ENCODE data around the gene LIMS1. TPM values are rescaled to one million over a fixed set of nuclear protein-coding genes. Genes with fewer than 3 reads are reported as not detected.

LIMS1 gene
- total and polyA plus RNA-seq, 5 donors = 21.4 to 65.6 (median 55.1) TPM

DNA sequence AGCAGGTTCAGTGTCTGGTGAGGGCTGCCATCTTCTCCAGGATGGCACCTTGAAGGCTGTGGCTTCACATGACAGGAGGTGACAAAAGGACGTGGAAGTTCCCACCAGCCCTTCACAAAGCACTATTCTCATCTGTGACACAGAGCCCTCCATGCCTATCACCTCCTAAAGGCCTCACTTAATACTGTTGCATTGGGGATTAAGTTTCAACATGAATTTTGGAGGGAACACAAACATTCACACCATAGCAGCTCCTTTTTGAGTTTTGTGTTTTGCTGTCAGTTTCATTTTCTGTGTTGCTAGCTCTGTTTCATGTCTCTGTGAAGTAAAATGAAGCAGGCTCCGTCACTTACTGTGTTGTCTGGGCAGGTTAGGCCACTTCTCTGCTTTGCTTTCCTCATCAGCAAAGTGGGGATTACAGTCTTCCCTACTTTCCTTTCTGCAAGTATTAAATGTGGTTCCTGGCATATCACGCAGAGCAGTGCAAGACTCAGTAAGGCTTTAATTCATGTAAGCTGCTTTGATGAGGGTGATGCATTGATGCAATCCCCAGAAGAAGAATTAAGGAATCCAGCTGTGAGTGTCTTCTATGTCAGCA, 31.6 kb downstream of the LIMS1 start:
- no peak for ATAC-seq
- no peaks in the 10 kb centered on the region for H3K9me3 ChIP-seq (ENCODE audit: control insufficient read depth, low read length)
- H3K4me3 ChIP-seq (ENCODE audit: low read length) = no peak overlapping the region
- peak overlapping the region; percentile 18 for H3K27ac ChIP-seq (ENCODE audit: low read length)
- no peaks in the 10 kb centered on the region for H3K27me3 ChIP-seq (ENCODE audit: control insufficient read depth, insufficient read depth)
- DNase-seq = no peak
- peaks cover 14% of the 10 kb centered on the region for H3K4me1 ChIP-seq (ENCODE audit: control insufficient read depth, insufficient read depth, low read length)
- WGBS = 78% methylated on average over 3 of the region's 3 CpGs
- intact Hi-C loops (cut with DNase I) = no loop called here

DNA sequence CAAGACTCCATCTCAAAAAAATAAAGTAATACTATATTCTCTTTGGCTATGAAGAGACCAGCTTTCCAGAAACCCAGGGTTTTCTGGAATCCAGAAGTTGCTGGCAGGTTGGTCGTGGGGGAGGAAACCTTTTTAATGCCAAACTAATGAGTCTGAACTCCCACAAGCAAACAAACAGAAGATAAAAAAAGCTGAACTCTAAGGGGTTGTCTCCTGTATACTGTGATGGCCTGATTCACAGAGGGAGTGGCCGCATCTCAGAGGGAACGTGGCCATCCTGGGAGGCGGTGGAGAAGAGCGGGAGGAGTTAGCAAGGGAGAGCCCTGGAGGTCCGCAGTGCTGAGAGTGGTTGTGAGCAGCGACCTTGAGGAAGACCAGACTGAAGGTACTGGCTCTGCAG, 36.1 kb downstream of the LIMS1 start:
- peak; percentile 40 to 45 for ATAC-seq
- intact Hi-C loops (cut with DNase I) = loop anchor here in 1 of 4 donors (10.0 kb wide), 1 partner anchor 216 kb away; no protein-coding TSS in a partner anchor
- 75% methylated on average over 7 of the region's 7 CpGs for WGBS
- no peak overlapping the region for H3K27ac ChIP-seq (ENCODE audit: low read length)
- peaks cover 11% of the 10 kb centered on the region for H3K4me1 ChIP-seq (ENCODE audit: control insufficient read depth, insufficient read depth, low read length)
- DNase-seq = no peak
- H3K9me3 ChIP-seq (ENCODE audit: control insufficient read depth, low read length) = no peaks in the 10 kb centered on the region
- H3K27me3 ChIP-seq (ENCODE audit: control insufficient read depth, insufficient read depth) = no peaks in the 10 kb centered on the region
- no peak overlapping the region for H3K4me3 ChIP-seq (ENCODE audit: low read length)

DNA sequence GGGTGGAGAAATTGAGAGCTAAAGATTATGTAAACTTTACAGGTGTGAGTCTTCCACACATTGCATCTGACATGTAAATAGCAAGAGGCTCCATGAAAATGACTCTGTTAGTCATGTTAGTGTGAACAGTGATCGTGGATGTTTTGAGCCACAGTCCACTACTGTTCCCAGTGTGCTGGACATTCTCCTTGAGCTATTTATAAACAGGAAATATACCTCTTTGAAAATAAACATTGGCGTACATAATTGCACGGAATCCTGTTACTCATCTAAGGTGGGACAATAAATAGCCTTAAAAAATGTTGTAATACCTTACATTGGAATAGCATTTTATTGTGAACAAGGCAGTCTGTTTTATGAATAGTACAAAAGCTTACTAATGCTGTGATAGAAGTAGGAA, 37.0 kb downstream of the LIMS1 start:
- Histone ChIP-seq H3K4me1 (ENCODE audit: control insufficient read depth, insufficient read depth, low read length) (peaks cover 6% of the 10 kb centered on the region), H3K27me3 (ENCODE audit: control insufficient read depth, insufficient read depth) (no peaks in the 10 kb centered on the region), H3K27ac (ENCODE audit: low read length) (no peak overlapping the region), H3K4me3 (ENCODE audit: low read length) (no peak overlapping the region), H3K9me3 (ENCODE audit: control insufficient read depth, low read length) (no peaks in the 10 kb centered on the region)
- intact Hi-C loops (cut with DNase I) = loop anchor here in 1 of 4 donors (10.0 kb wide), 1 partner anchor 216 kb away; no protein-coding TSS in a partner anchor
- 52% methylated on average over 3 of the region's 3 CpGs for WGBS
- ATAC-seq (no peak), DNase-seq (no peak)

DNA sequence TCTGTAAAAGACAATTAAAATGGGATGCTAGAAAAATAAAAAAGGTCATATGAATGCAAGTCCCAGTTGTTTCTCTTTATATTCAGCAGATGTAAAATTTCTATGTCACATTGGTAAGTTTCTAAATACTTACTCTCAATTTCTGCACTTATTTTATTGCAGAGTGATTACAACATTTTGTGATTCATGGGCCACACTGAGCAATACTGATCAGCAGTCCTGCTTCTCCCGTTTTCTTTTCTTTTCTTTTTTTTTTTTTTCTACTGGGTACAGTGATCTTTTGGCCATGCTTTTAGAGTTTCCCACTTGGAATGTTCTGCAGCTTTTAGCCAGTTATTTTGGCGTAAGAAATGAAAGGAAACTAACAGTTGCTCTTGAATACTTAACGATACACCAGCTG, 38.8 kb downstream of the LIMS1 start:
- H3K4me3 ChIP-seq (ENCODE audit: low read length) = no peak overlapping the region
- DNase-seq (no peak), ATAC-seq (peak; percentile 62 to 73)
- 41% methylated on average over 3 of the region's 3 CpGs for WGBS
- peaks cover 6% of the 10 kb centered on the region for H3K4me1 ChIP-seq (ENCODE audit: control insufficient read depth, insufficient read depth, low read length)
- H3K9me3 ChIP-seq (ENCODE audit: control insufficient read depth, low read length) = no peaks in the 10 kb centered on the region
- H3K27ac ChIP-seq (ENCODE audit: low read length) = no peak overlapping the region
- H3K27me3 ChIP-seq (ENCODE audit: control insufficient read depth, insufficient read depth) = no peaks in the 10 kb centered on the region
- intact Hi-C loops (cut with DNase I) = loop anchor here in 1 of 4 donors (10.0 kb wide), 1 partner anchor 218 kb away; no protein-coding TSS in a partner anchor

DNA sequence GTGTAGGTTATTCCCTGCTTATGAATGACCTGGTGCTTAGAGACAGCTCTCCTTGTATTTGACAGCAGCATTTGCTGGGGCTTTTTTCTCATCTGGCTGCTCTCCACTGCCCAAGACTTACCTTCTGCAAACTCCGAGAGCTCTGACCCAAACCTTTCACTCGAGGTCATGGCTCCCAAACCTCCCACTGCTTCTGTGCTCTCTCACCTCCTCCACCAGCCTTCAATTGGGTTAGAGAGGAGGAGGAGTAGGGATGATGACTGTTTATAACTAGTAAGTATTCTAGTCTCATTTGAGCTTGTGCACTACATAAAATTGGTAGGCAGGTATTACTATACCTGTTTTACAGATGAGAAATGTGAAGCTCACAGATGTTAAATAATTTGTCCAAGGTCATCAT, 40.1 kb downstream of the LIMS1 start:
- 64% methylated on average over 2 of the region's 2 CpGs for WGBS
- Histone ChIP-seq H3K4me1 (ENCODE audit: control insufficient read depth, insufficient read depth, low read length) (peaks cover 6% of the 10 kb centered on the region), H3K27ac (ENCODE audit: low read length) (no peak overlapping the region), H3K9me3 (ENCODE audit: control insufficient read depth, low read length) (no peaks in the 10 kb centered on the region), H3K27me3 (ENCODE audit: control insufficient read depth, insufficient read depth) (no peaks in the 10 kb centered on the region), H3K4me3 (ENCODE audit: low read length) (no peak overlapping the region)
- intact Hi-C loops (cut with DNase I) = loop anchor here in 1 of 4 donors (10.0 kb wide), 1 partner anchor 220 kb away; no protein-coding TSS in a partner anchor
- DNase-seq = no peak
- no peak for ATAC-seq

GRCh38 chr2:108575132-108575966, 41.1 kb downstream of the LIMS1 start:
- intact Hi-C loops (cut with DNase I) = loop anchor here in 2 of 4 donors (5.0 to 10.0 kb wide), 2 partner anchors 38 to 221 kb away; no protein-coding TSS in a partner anchor
- 68% methylated on average over 7 of the region's 7 CpGs for WGBS
- DNase-seq (no peak), ATAC-seq (no peak)
- H3K4me1 ChIP-seq (ENCODE audit: control insufficient read depth, insufficient read depth, low read length) = peaks cover 9% of the 10 kb centered on the region
- no peak overlapping the region for H3K4me3 ChIP-seq (ENCODE audit: low read length)
- no peaks in the 10 kb centered on the region for H3K9me3 ChIP-seq (ENCODE audit: control insufficient read depth, low read length)
- no peaks in the 10 kb centered on the region for H3K27me3 ChIP-seq (ENCODE audit: control insufficient read depth, insufficient read depth)
- H3K27ac ChIP-seq (ENCODE audit: low read length) = no peak overlapping the region

GRCh38 chr2:108577099-108577498, 42.8 kb downstream of the LIMS1 start:
- Histone ChIP-seq H3K4me3 (ENCODE audit: low read length) (no peak overlapping the region), H3K4me1 (ENCODE audit: control insufficient read depth, insufficient read depth, low read length) (peaks cover 6% of the 10 kb centered on the region), H3K9me3 (ENCODE audit: control insufficient read depth, low read length) (no peaks in the 10 kb centered on the region), H3K27me3 (ENCODE audit: control insufficient read depth, insufficient read depth) (no peaks in the 10 kb centered on the region), H3K27ac (ENCODE audit: low read length) (no peak overlapping the region)
- no peak for ATAC-seq
- WGBS = 87% methylated on average over 9 of the region's 9 CpGs
- no peak for DNase-seq
- intact Hi-C loops (cut with DNase I) = loop anchor here in 2 of 4 donors (5.0 to 10.0 kb wide), 2 partner anchors 40 to 222 kb away; no protein-coding TSS in a partner anchor

GRCh38 chr2:108579623-108580022, 45.4 kb downstream of the LIMS1 start:
- 18% methylated on average over 6 of the region's 6 CpGs for WGBS
- H3K4me1 ChIP-seq (ENCODE audit: control insufficient read depth, insufficient read depth, low read length) = peaks cover 6% of the 10 kb centered on the region
- DNase-seq (peak; percentile 44 to 79 (median 67)), ATAC-seq (peak; percentile 86 to 88)
- H3K4me3 ChIP-seq (ENCODE audit: low read length) = no peak overlapping the region
- H3K27ac ChIP-seq (ENCODE audit: low read length) = peak overlapping the region; percentile 11
- H3K27me3 ChIP-seq (ENCODE audit: control insufficient read depth, insufficient read depth) = no peaks in the 10 kb centered on the region
- intact Hi-C loops (cut with DNase I) = loop anchor here in 3 of 4 donors (5.0 to 10.0 kb wide), 7 partner anchors 42 to 232 kb away; partner anchors contain the start of genes LIMS1 (in 1 of the 3) and SULT1C4 (in 1 of the 3)
- no peaks in the 10 kb centered on the region for H3K9me3 ChIP-seq (ENCODE audit: control insufficient read depth, low read length)

DNA sequence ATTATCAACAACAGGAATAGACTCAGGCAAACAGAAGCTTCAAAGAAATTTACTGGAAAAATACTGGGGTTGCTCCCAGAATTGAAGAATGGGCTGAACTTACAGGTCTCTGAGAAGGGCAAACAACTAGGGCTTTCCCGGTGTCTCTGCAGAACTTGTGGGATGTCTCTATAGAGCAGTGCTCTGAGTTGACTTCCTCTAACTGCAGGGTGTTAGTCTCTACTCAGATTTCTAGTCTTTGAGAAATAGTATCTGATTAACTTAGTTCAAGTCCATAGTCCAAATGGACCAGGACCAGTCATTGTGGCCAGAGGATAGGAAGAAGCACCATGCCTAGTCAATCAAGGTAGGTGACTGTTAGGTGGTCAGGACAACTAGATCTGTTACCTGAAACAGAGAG, 45.8 kb downstream of the LIMS1 start:
- intact Hi-C loops (cut with DNase I) = loop anchor here in 3 of 4 donors (5.0 to 10.0 kb wide), 6 partner anchors 43 to 233 kb away; partner anchors contain the start of genes LIMS1 (in 1 of the 3) and SULT1C4 (in 1 of the 3)
- no peak for DNase-seq
- Histone ChIP-seq H3K4me1 (ENCODE audit: control insufficient read depth, insufficient read depth, low read length) (peaks cover 6% of the 10 kb centered on the region), H3K27ac (ENCODE audit: low read length) (peak overlapping the region; percentile 11), H3K4me3 (ENCODE audit: low read length) (no peak overlapping the region), H3K9me3 (ENCODE audit: control insufficient read depth, low read length) (no peaks in the 10 kb centered on the region), H3K27me3 (ENCODE audit: control insufficient read depth, insufficient read depth) (no peaks in the 10 kb centered on the region)
- peak in 1 of 2 donors; percentile 5 for ATAC-seq
- WGBS = 32% methylated on average over 1 of the region's 1 CpG

GRCh38 chr2:108583903-108584520, 49.7 kb downstream of the LIMS1 start:
- Histone ChIP-seq H3K9me3 (ENCODE audit: control insufficient read depth, low read length) (no peaks in the 10 kb centered on the region), H3K27me3 (ENCODE audit: control insufficient read depth, insufficient read depth) (no peaks in the 10 kb centered on the region), H3K4me3 (ENCODE audit: low read length) (no peak overlapping the region), H3K27ac (ENCODE audit: low read length) (no peak overlapping the region), H3K4me1 (ENCODE audit: control insufficient read depth, insufficient read depth, low read length) (peaks cover 14% of the 10 kb centered on the region)
- intact Hi-C loops (cut with DNase I) = loop anchor here in 3 of 4 donors (5.0 to 10.0 kb wide), 6 partner anchors 47 to 237 kb away; partner anchors contain the start of genes LIMS1 (in 1 of the 3) and SULT1C4 (in 1 of the 3)
- WGBS = 45% methylated on average over 4 of the region's 4 CpGs
- DNase-seq = peak in 2 of 3 donors; percentile 38 to 47
- peak; percentile 70 to 73 for ATAC-seq

Measured in right cardiac atrium (tissue), 5 donors.